ENCODE results near the gene MNDA. TPM values are rescaled to one million over a fixed set of nuclear protein-coding genes. Genes with fewer than 3 reads are reported as not detected.

Gene MNDA
- total RNA-seq = 1 to 10 TPM; 1.1 to 3.7 (median 3.2) TPM

DNA sequence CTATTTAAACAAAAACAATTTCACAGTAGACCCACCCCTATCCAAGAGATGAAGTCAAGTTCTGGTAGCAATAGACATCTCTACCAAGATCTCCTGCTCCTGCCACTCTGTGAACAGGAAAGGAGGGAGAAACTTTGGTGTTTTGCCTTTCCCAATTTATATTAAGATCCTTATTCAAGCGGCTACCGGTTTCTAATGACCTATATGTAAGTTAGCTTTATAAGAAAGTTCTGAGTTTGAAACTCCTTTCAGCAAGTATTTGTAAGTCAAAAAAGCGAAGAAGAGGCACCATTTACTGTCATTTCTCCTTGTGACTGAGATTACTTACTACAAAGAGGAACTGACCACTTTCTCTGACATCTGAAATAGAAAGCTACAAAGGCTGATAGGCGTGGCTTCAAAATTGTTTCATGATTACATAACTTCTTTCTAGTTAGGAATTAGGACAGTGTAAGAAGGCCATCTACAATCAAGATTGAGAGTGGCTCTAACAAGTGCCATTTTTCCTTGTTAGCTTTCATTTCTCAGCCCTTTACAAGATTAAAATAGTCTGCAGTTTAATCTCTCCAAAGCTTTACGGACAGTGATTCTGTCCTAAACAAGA is at the start of gene MNDA:
TSS of gene MNDA (plus strand) at position 448 of the 604 bp plus-strand sequence. CDS start 10,803 bp downstream, outside the sequence.
- TF ChIP-seq POLR2A (IDR thresholded peaks at IDR 0.05) (no peak), CTCF (IDR thresholded peaks at IDR 0.05) (no peak)
- no peak within 1 kb of the TSS for H3K4me3 ChIP-seq (ENCODE audit: low read depth, poor library complexity, severe bottlenecking)
- 70 to 74% methylated on average over 5 of the region's 5 CpGs for WGBS, 2 donors
- no peak for DNase-seq (ENCODE audit: low spot score in 2 of 2)
- intact Hi-C loops (cut with DNase I; ENCODE audit: low total_unique reads) = no loop called here

- 69 to 87% methylated on average over 2 of the region's 2 CpGs for WGBS, 2 donors
- intact Hi-C loops (cut with DNase I; ENCODE audit: low total_unique reads) = no loop called here
- no peak for DNase-seq (ENCODE audit: low spot score in 2 of 2)
- no peak overlapping the region for H3K4me3 ChIP-seq (ENCODE audit: low read depth, poor library complexity, severe bottlenecking)
- TF ChIP-seq CTCF (IDR thresholded peaks at IDR 0.05) = no peak
- no peak for TF ChIP-seq POLR2A (IDR thresholded peaks at IDR 0.05)
Measured at GRCh38 chr1:158793604-158794003, 37.5 kb upstream of the MNDA start.

DNA sequence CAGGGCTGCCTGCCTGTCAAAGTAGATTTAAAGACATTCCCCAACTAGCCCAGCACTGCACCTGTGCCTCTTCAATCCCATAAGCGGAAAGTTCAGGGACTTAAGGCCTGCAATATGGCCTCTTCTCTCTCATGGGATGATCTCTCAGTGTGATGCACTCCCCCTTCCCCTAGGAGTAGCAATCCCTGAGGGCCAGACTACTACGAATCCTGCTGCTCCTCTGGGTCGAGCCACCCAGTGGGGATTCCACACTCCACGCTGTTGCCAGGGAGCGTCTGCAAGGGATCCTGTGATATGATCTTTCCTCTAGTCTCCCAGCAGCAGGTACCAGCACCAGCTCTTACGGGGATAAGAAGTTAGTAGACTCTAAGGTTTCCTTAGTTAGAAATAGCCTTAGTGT is 36.9 kb upstream of the MNDA start:
- intact Hi-C loops (cut with DNase I; ENCODE audit: low total_unique reads) = no loop called here
- 64 to 76% methylated on average over 6 of the region's 6 CpGs for WGBS, 2 donors
- TF ChIP-seq POLR2A (IDR thresholded peaks at IDR 0.05) (no peak), CTCF (IDR thresholded peaks at IDR 0.05) (no peak)
- H3K4me3 ChIP-seq (ENCODE audit: low read depth, poor library complexity, severe bottlenecking) = no peak overlapping the region
- DNase-seq (ENCODE audit: low spot score in 2 of 2) = no peak

- WGBS, 2 donors = 49 to 58% methylated on average over 3 of the region's 3 CpGs
Measured at GRCh38 chr1:158798531-158798930, 32.6 kb upstream of the MNDA start.

GRCh38 chr1:158799689-158800088 is 31.5 kb upstream of the MNDA start:
- intact Hi-C loops (cut with DNase I; ENCODE audit: low total_unique reads) = no loop called here
- 77% methylated on average over 4 of the region's 4 CpGs for WGBS, 2 donors
- TF ChIP-seq POLR2A (IDR thresholded peaks at IDR 0.05) = no peak
- TF ChIP-seq CTCF (IDR thresholded peaks at IDR 0.05) = no peak
- no peak overlapping the region for H3K4me3 ChIP-seq (ENCODE audit: low read depth, poor library complexity, severe bottlenecking)
- DNase-seq (ENCODE audit: low spot score in 2 of 2) = no peak

More at GRCh38 chr1:158798531-158798930, 32.6 kb upstream of the MNDA start:
- H3K4me3 ChIP-seq (ENCODE audit: low read depth, poor library complexity, severe bottlenecking) = no peak overlapping the region
- no peak for TF ChIP-seq POLR2A (IDR thresholded peaks at IDR 0.05)
- no peak for TF ChIP-seq CTCF (IDR thresholded peaks at IDR 0.05)
- no peak for DNase-seq (ENCODE audit: low spot score in 2 of 2)
- intact Hi-C loops (cut with DNase I; ENCODE audit: low total_unique reads) = no loop called here

DNA sequence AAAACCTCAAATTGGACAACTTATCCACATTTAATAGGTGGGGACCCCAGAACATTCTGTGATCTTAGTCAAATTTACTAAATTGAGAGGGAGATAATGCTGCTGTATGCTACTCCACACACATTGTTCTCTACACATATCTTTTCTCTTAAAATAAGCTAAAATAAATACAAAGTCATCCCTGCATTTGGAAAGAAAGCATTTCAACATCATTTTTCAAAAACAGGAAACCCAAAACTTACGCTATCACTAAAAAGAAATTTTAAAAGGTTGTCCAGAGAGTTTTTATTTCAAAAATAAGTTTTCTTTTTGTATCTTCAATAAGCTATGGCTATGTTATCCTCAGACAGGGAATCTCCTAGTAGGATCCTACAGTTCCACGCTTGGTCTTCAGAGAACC is 30.6 kb upstream of the MNDA start:
- 84 to 88% methylated on average over 2 of the region's 2 CpGs for WGBS, 2 donors
- intact Hi-C loops (cut with DNase I; ENCODE audit: low total_unique reads) = no loop called here
- no peak overlapping the region for H3K4me3 ChIP-seq (ENCODE audit: low read depth, poor library complexity, severe bottlenecking)
- DNase-seq (ENCODE audit: low spot score in 2 of 2) = no peak
- TF ChIP-seq POLR2A (IDR thresholded peaks at IDR 0.05) = no peak
- no peak for TF ChIP-seq CTCF (IDR thresholded peaks at IDR 0.05)
